ENCODE data around the gene R3HDM2. TPM values are rescaled to one million over a fixed set of nuclear protein-coding genes. Genes with fewer than 3 reads are reported as not detected.

Gene R3HDM2
- total RNA-seq, 1 donor from 2014 or later, result 57.3 TPM

GRCh38 chr12:57465030-57465746, 34.3 kb upstream of the R3HDM2 start:
- no peak for TF ChIP-seq CTCF (conservative IDR thresholded peaks at IDR 0.05)
- Mint-ChIP-seq H3K36me3 (ENCODE audit: low read depth) (no peaks in the 10 kb centered on the region), H3K4me1 (peaks cover 22% of the 10 kb centered on the region), H3K27ac (ENCODE audit: unreplicated experiment) (peak overlapping the region; percentile 12), H3K4me3 (peak overlapping the region; percentile 41), H3K9me3 (no peaks in the 10 kb centered on the region), H3K27me3 (ENCODE audit: low read depth) (peaks cover 88% of the 10 kb centered on the region)
- DNase-seq (ENCODE audit: low read depth, low spot score), result no peak

GRCh38 chr12:57464569-57464968, 33.7 kb upstream of the R3HDM2 start:
- H3K4me3 Mint-ChIP-seq, result peak overlapping the region; percentile 41
- peaks cover 26% of the 10 kb centered on the region for H3K4me1 Mint-ChIP-seq
- TF ChIP-seq CTCF (conservative IDR thresholded peaks at IDR 0.05), result no peak
- H3K27me3 Mint-ChIP-seq (ENCODE audit: low read depth), result peaks cover 87% of the 10 kb centered on the region
- H3K27ac Mint-ChIP-seq (ENCODE audit: unreplicated experiment), result no peak overlapping the region
- no peak for DNase-seq (ENCODE audit: low read depth, low spot score)
- H3K36me3 Mint-ChIP-seq (ENCODE audit: low read depth), result no peaks in the 10 kb centered on the region
- H3K9me3 Mint-ChIP-seq, result no peaks in the 10 kb centered on the region

GRCh38 chr12:57462912-57463253, 32.0 kb upstream of the R3HDM2 start:
- Mint-ChIP-seq H3K27ac (ENCODE audit: unreplicated experiment) (no peak overlapping the region), H3K4me3 (peak overlapping the region; percentile 88), H3K4me1 (peaks cover 36% of the 10 kb centered on the region), H3K9me3 (no peaks in the 10 kb centered on the region), H3K36me3 (ENCODE audit: low read depth) (no peaks in the 10 kb centered on the region), H3K27me3 (ENCODE audit: low read depth) (peaks cover 80% of the 10 kb centered on the region)
- TF ChIP-seq CTCF (conservative IDR thresholded peaks at IDR 0.05), result no peak
- no peak for DNase-seq (ENCODE audit: low read depth, low spot score)

- Mint-ChIP-seq H3K4me3 (peak overlapping the region; percentile 88), H3K27me3 (ENCODE audit: low read depth) (peaks cover 75% of the 10 kb centered on the region), H3K27ac (ENCODE audit: unreplicated experiment) (peak overlapping the region; percentile 31), H3K9me3 (no peaks in the 10 kb centered on the region), H3K36me3 (ENCODE audit: low read depth) (no peaks in the 10 kb centered on the region), H3K4me1 (peaks cover 36% of the 10 kb centered on the region)
- TF ChIP-seq CTCF (conservative IDR thresholded peaks at IDR 0.05), result peak; percentile 98
- peak; percentile 94 for DNase-seq (ENCODE audit: low read depth, low spot score)
Observed at GRCh38 chr12:57462251-57462911, 31.5 kb upstream of the R3HDM2 start.

GRCh38 chr12:57461917-57462250, 31.0 kb upstream of the R3HDM2 start:
- no peak for TF ChIP-seq CTCF (conservative IDR thresholded peaks at IDR 0.05)
- DNase-seq (ENCODE audit: low read depth, low spot score), result no peak
- peaks cover 36% of the 10 kb centered on the region for H3K4me1 Mint-ChIP-seq
- no peaks in the 10 kb centered on the region for H3K9me3 Mint-ChIP-seq
- no peak overlapping the region for H3K27ac Mint-ChIP-seq (ENCODE audit: unreplicated experiment)
- H3K4me3 Mint-ChIP-seq, result peak overlapping the region; percentile 88
- H3K36me3 Mint-ChIP-seq (ENCODE audit: low read depth), result no peaks in the 10 kb centered on the region
- H3K27me3 Mint-ChIP-seq (ENCODE audit: low read depth), result peaks cover 70% of the 10 kb centered on the region
